Neural cell (in vitro differentiated cells): ENCODE data around the gene RAB11FIP3. TPM values are rescaled to one million over a fixed set of nuclear protein-coding genes. Genes with fewer than 3 reads are reported as not detected.

Source experiments
- H2AFZ ChIP-seq: fragments of 200-600, 300-800 bp; sonication (generic), shearing (Covaris generic); 2 replicates; pipeline ENCODE4 v1.6.0; 2014; ENCODE audit warnings: low read depth, mild to moderate bottlenecking, antibody characterized with exemption, low read length, moderate library complexity
- H3F3A ChIP-seq: fragments of 200-600 bp; shearing (Covaris generic); 2 replicates; pipeline ENCODE4 v1.6.1; 2016; ENCODE audit warnings: mild to moderate bottlenecking, moderate library complexity, mixed read lengths, antibody characterized with exemption, low read length; ENCODE audit not compliant: insufficient read depth, poor library complexity, severe bottlenecking
- H3K27ac ChIP-seq: fragments of 200-600, 300-800 bp; sonication (generic), shearing (Covaris generic); 2 replicates; pipeline ENCODE4 v1.5.1; 2014; ENCODE audit warnings: mild to moderate bottlenecking, low read length, moderate library complexity
- H3K27me3 ChIP-seq: fragments of 300-800, 200-600 bp; sonication (generic), shearing (Covaris generic); 2 replicates; pipeline ENCODE4 v1.6.0; 2014; ENCODE audit warnings: mild to moderate bottlenecking, low read depth, low read length, moderate library complexity; ENCODE audit not compliant: insufficient read depth
- H3K36me3 ChIP-seq: fragments of 300-800, 200-600 bp; sonication (generic), shearing (Covaris generic); 2 replicates; pipeline ENCODE4 v1.5.1; 2014; ENCODE audit warnings: mild to moderate bottlenecking, antibody characterized with exemption, low read length, moderate library complexity; ENCODE audit not compliant: insufficient read depth
- H3K4me2 ChIP-seq: fragments of 300-800, 200-600 bp; sonication (generic), shearing (Covaris generic); 2 replicates; pipeline ENCODE4 v1.6.0; 2014; ENCODE audit warnings: mild to moderate bottlenecking, low read length
- H3K4me3 ChIP-seq: fragments of 300-800, 200-600 bp; sonication (generic), shearing (Covaris generic); 2 replicates; pipeline ENCODE4 v1.5.1; 2014; ENCODE audit warnings: mild to moderate bottlenecking, low read length, moderate library complexity
- H3K79me2 ChIP-seq: fragments of 200-600 bp; shearing (Covaris generic); replicated peaks from 2 replicates; pipeline ENCODE4 v1.6.0; 2014; ENCODE audit warnings: mild to moderate bottlenecking, low read length, moderate library complexity; ENCODE audit not compliant: insufficient read depth
- H3K9ac ChIP-seq: fragments of 300-800, 200-600 bp; sonication (generic), shearing (Covaris generic); 2 replicates; pipeline ENCODE4 v1.6.1; 2016; ENCODE audit warnings: mild to moderate bottlenecking, low read length, mixed read lengths
- H3K9me2 ChIP-seq: fragments of 200-600 bp; shearing (Covaris generic); 2 replicates; pipeline ENCODE4 v1.6.1; 2016; ENCODE audit warnings: mild to moderate bottlenecking, low read length, mixed read lengths; ENCODE audit not compliant: insufficient read depth
- H3K9me3 ChIP-seq: fragments of 200-600, 300-800 bp; sonication (generic), shearing (Covaris generic); 2 replicates; pipeline ENCODE4 v1.6.1; 2016; ENCODE audit warnings: mild to moderate bottlenecking, mixed run types, low read length, moderate library complexity, mixed read lengths
- H4K20me1 ChIP-seq: fragments of 200-600 bp; shearing (Covaris generic); 2 replicates; pipeline ENCODE4 v1.6.1; 2016; ENCODE audit warnings: mild to moderate bottlenecking, mixed run types; ENCODE audit not compliant: insufficient read depth
- CTCF ChIP-seq: fragments of 450-650 bp; IDR thresholded peaks from 2 replicates; pipeline ENCODE4 v1.5.1; 2014; ENCODE audit warnings: antibody characterized with exemption, mild to moderate bottlenecking, moderate library complexity; ENCODE audit not compliant: poor library complexity, severe bottlenecking
- EP300 ChIP-seq: fragments of 450-650 bp; conservative IDR thresholded peaks from 2 replicates; pipeline ENCODE4 v1.6.1; 2014; ENCODE audit warnings: antibody characterized with exemption, mild to moderate bottlenecking, moderate library complexity; ENCODE audit not compliant: poor library complexity, severe bottlenecking
- EZH2 ChIP-seq: fragments of 200-600, 300-800 bp; shearing (Covaris generic), sonication (generic); IDR thresholded peaks from 2 replicates; pipeline ENCODE4 v1.6.1; 2014; ENCODE audit warnings: antibody characterized with exemption, low read length, borderline replicate concordance, mild to moderate bottlenecking; ENCODE audit not compliant: insufficient read depth, poor library complexity, severe bottlenecking
- MXI1 ChIP-seq: fragments of 450-650 bp; conservative IDR thresholded peaks from 2 replicates; pipeline ENCODE4 v1.6.1; 2014; ENCODE audit warnings: antibody characterized with exemption, mild to moderate bottlenecking; ENCODE audit not compliant: poor library complexity, severe bottlenecking
- POLR2AphosphoS5 ChIP-seq: IDR thresholded peaks from 2 replicates; pipeline ENCODE4 v1.6.1; 2012
- RAD21 ChIP-seq: fragments of 450-650 bp; conservative IDR thresholded peaks from 2 replicates; pipeline ENCODE4 v1.6.1; 2014; ENCODE audit warnings: antibody characterized with exemption, mild to moderate bottlenecking, moderate library complexity
- SMC3 ChIP-seq: fragments of 450-650 bp; conservative IDR thresholded peaks from 2 replicates; pipeline ENCODE4 v1.6.1; 2014; ENCODE audit warnings: antibody characterized with exemption, mild to moderate bottlenecking, moderate library complexity; ENCODE audit not compliant: poor library complexity
- TAF1 ChIP-seq: IDR thresholded peaks from 2 replicates; pipeline ENCODE4 v1.6.1; 2012; ENCODE audit warnings: low read depth
- polyA plus RNA-seq: library from polyadenylated mRNA; depleted of rRNA; stranded (reverse); fragments of >200 nt; gene quantifications from 2 replicates; pipeline ENCODE4 v1.2.3, GENCODE V29; 2014
- TF ChIP-seq, protein P1 (sequence below): IDR thresholded peaks from 2 replicates; pipeline ENCODE4 v1.6.1; 2012; ENCODE audit warnings: borderline replicate concordance

The RAB11FIP3 gene
- polyA plus RNA-seq, 1 donor from 2014 or later: 55.0 TPM

- no peak overlapping the region for H3K4me3 ChIP-seq
- no peaks in the 10 kb centered on the region for H3K79me2 ChIP-seq
- H3K36me3 ChIP-seq: no peaks in the 10 kb centered on the region
- H3K27me3 ChIP-seq: no peaks in the 10 kb centered on the region
- H3K4me2 ChIP-seq: no peak overlapping the region
- no peak overlapping the region for H2AFZ ChIP-seq
- H3K9ac ChIP-seq: no peak overlapping the region
- H4K20me1 ChIP-seq: no peaks in the 10 kb centered on the region
- no peaks in the 10 kb centered on the region for H3F3A ChIP-seq
- H3K9me3 ChIP-seq: no peaks in the 10 kb centered on the region
- no peak overlapping the region for H3K27ac ChIP-seq
- TF ChIP-seq MXI1 (no peak), TAF1 (no peak), EP300 (no peak), SMC3 (no peak), RAD21 (no peak), EZH2 (no peak), POLR2AphosphoS5 (no peak), CTCF (no peak)
- TF ChIP-seq, protein P1, sequence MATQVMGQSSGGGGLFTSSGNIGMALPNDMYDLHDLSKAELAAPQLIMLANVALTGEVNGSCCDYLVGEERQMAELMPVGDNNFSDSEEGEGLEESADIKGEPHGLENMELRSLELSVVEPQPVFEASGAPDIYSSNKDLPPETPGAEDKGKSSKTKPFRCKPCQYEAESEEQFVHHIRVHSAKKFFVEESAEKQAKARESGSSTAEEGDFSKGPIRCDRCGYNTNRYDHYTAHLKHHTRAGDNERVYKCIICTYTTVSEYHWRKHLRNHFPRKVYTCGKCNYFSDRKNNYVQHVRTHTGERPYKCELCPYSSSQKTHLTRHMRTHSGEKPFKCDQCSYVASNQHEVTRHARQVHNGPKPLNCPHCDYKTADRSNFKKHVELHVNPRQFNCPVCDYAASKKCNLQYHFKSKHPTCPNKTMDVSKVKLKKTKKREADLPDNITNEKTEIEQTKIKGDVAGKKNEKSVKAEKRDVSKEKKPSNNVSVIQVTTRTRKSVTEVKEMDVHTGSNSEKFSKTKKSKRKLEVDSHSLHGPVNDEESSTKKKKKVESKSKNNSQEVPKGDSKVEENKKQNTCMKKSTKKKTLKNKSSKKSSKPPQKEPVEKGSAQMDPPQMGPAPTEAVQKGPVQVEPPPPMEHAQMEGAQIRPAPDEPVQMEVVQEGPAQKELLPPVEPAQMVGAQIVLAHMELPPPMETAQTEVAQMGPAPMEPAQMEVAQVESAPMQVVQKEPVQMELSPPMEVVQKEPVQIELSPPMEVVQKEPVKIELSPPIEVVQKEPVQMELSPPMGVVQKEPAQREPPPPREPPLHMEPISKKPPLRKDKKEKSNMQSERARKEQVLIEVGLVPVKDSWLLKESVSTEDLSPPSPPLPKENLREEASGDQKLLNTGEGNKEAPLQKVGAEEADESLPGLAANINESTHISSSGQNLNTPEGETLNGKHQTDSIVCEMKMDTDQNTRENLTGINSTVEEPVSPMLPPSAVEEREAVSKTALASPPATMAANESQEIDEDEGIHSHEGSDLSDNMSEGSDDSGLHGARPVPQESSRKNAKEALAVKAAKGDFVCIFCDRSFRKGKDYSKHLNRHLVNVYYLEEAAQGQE: no peak
- no peaks in the 10 kb centered on the region for H3K9me2 ChIP-seq
Measured at GRCh38 chr16:407253-407652, 18.2 kb upstream of the RAB11FIP3 start.

- H3F3A ChIP-seq: no peaks in the 10 kb centered on the region
- no peak overlapping the region for H2AFZ ChIP-seq
- H3K79me2 ChIP-seq: no peaks in the 10 kb centered on the region
- H4K20me1 ChIP-seq: no peaks in the 10 kb centered on the region
- TF ChIP-seq EZH2 (no peak), MXI1 (no peak), POLR2AphosphoS5 (no peak), TAF1 (no peak), EP300 (no peak), RAD21 (no peak), SMC3 (no peak), CTCF (no peak)
- TF ChIP-seq, protein P1: no peak
- no peaks in the 10 kb centered on the region for H3K9me2 ChIP-seq
- no peak overlapping the region for H3K9ac ChIP-seq
- H3K27ac ChIP-seq: no peak overlapping the region
- H3K27me3 ChIP-seq: no peaks in the 10 kb centered on the region
- H3K36me3 ChIP-seq: no peaks in the 10 kb centered on the region
- H3K9me3 ChIP-seq: no peaks in the 10 kb centered on the region
- H3K4me3 ChIP-seq: no peak overlapping the region
- H3K4me2 ChIP-seq: no peak overlapping the region
Measured at GRCh38 chr16:410516-411178, 14.8 kb upstream of the RAB11FIP3 start.
